HepG2 (cell line): ENCODE data around the gene WHAMM. TPM values are rescaled to one million over a fixed set of nuclear protein-coding genes. Genes with fewer than 3 reads are reported as not detected.

ENCODE experiments used
- ATAC-seq: fragments of 200-7000 bp; cut with Tn5 transposase; 3 replicates; pipeline ENCODE4 v1.9.1; 2020; ENCODE audit warnings: mild to moderate bottlenecking, moderate library complexity
- BruUV-seq: library from RNA; stranded (reverse); fragments of 400-500 nt; replicated peaks from 2 replicates; lab custom pipeline; 2021; lab: Mats Ljungman, UMichigan
- CTCF ChIA-PET: fragments of 300-600 bp; formaldehyde crosslinking; extraction: SDS; loops from one replicate; lab custom pipeline; 2021; ENCODE audit warnings: low total read pairs, inconsistent platforms, low intra/inter-chr PET ratio; lab: Yijun Ruan, JAX
- POLR2A ChIA-PET: fragments of 350-600 bp; sonication (Branson Sonifier 250); formaldehyde crosslinking; loops from one replicate; lab custom pipeline; 2020; ENCODE audit warnings: antibody characterized with exemption, inconsistent platforms; lab: Yijun Ruan, JAX
- DNase-seq: peaks from one replicate; pipeline ENCODE4 v3.0.0-alpha.2; 2015; ENCODE audit warnings: low spot score
- FAIRE-seq: peaks from 3 replicates; lab custom pipeline; 2011; peaks lifted over from hg19 to GRCh38; lab: Jason Lieb, UNC
- H2AFZ ChIP-seq: one replicate; pipeline ENCODE4 v1.6.1; 2011; ENCODE audit warnings: low read length, inconsistent platforms
- H3K27ac ChIP-seq: fragments of 300-600 bp; 3 replicates; pipeline ENCODE4 v1.8.0; 2011; ENCODE audit warnings: mixed run types, mild to moderate bottlenecking, mixed read lengths, low read length, inconsistent platforms; ENCODE audit not compliant: insufficient read depth; ENCODE audit errors: extremely low read length
- H3K27me3 ChIP-seq, 2 experiments: fragments of 200-600 bp in 1 of 2; 2 replicates in 1 of 2; 3 replicates in 1 of 2; pipeline versions ENCODE4 v1.6.0 to v1.8.0; 2011; ENCODE audit warnings: low read length in 2 of 2, mild to moderate bottlenecking in 2 of 2, moderate library complexity in 2 of 2, inconsistent platforms in 1 of 2; ENCODE audit not compliant: insufficient read depth in 2 of 2, control insufficient read depth in 1 of 2
- H3K36me3 ChIP-seq, 2 experiments: fragments of 200-600 bp in 1 of 2; replicated peaks in 1 of 2; 2 replicates in 1 of 2; 3 replicates in 1 of 2; pipeline versions ENCODE4 v1.5.1 to v1.8.0; 2011; ENCODE audit warnings: low read length in 2 of 2, inconsistent platforms in 1 of 2; ENCODE audit not compliant: insufficient read depth in 2 of 2, control insufficient read depth in 1 of 2
- H3K4me1 ChIP-seq: 2 replicates; pipeline ENCODE4 v1.5.1; 2012; ENCODE audit warnings: low read length, inconsistent platforms; ENCODE audit not compliant: insufficient read depth
- H3K4me2 ChIP-seq: 2 replicates; pipeline ENCODE4 v1.6.0; 2011; ENCODE audit warnings: low read depth, low read length, inconsistent platforms
- H3K4me3 ChIP-seq, 3 experiments: fragments of 200-600 bp in 1 of 3; sonication (generic), shearing (Covaris generic) in 1 of 3; replicated peaks in 1 of 3; 2 replicates each; pipeline ENCODE4 v1.5.1; 2011 to 2016; ENCODE audit warnings: low read length in 3 of 3, inconsistent platforms in 2 of 3, low read depth in 2 of 3, mild to moderate bottlenecking in 2 of 3, control low read depth in 1 of 3, mixed read lengths in 1 of 3; ENCODE audit not compliant: insufficient read depth in 1 of 3
- H3K79me2 ChIP-seq: one replicate; pipeline ENCODE4 v1.6.1; 2011; ENCODE audit warnings: low read length, inconsistent platforms; ENCODE audit not compliant: insufficient read depth
- H3K9ac ChIP-seq: 2 replicates; pipeline ENCODE4 v1.6.0; 2011; ENCODE audit warnings: mild to moderate bottlenecking, low read depth, low read length, inconsistent platforms; ENCODE audit not compliant: insufficient read depth
- H3K9me3 ChIP-seq: 2 replicates; pipeline ENCODE4 v1.5.1; 2012; ENCODE audit warnings: mild to moderate bottlenecking, low read length
- H4K20me1 ChIP-seq: 2 replicates; pipeline ENCODE4 v1.6.0; 2011; ENCODE audit warnings: inconsistent platforms, mild to moderate bottlenecking, low read length, moderate library complexity; ENCODE audit not compliant: insufficient read depth
- BRD4 ChIP-seq: sonication (generic); formaldehyde crosslinking; IDR thresholded peaks from 2 replicates; pipeline ENCODE4 v1.4.0; 2020; ENCODE audit warnings: missing genetic modification reagents
- DMAP1 ChIP-seq: IDR thresholded peaks from 2 replicates; pipeline ENCODE4 v1.6.1; 2016
- IRF2 ChIP-seq: IDR thresholded peaks from 2 replicates; pipeline ENCODE4 v1.6.1; 2018; ENCODE audit warnings: missing genetic modification reagents, missing compliant biosample characterization
- MYC ChIP-seq: sonication (generic); formaldehyde crosslinking; IDR thresholded peaks from 2 replicates; pipeline ENCODE4 v1.9.0; 2021; ENCODE audit warnings: missing genetic modification reagents, borderline replicate concordance
- NCOA2 ChIP-seq: sonication (generic); formaldehyde crosslinking; IDR thresholded peaks from 2 replicates; pipeline ENCODE4 v1.8.0; 2022; ENCODE audit warnings: inconsistent platforms
- NR2F6 ChIP-seq, 2 experiments: IDR thresholded peaks; 2 replicates each; pipeline ENCODE4 v1.6.1; 2016; ENCODE audit warnings: antibody characterized with exemption in 1 of 2, mild to moderate bottlenecking in 1 of 2
- RCOR2 ChIP-seq: IDR thresholded peaks from 2 replicates; pipeline ENCODE4 v1.6.1; 2016; ENCODE audit warnings: missing biosample characterization, missing genetic modification reagents
- RXRB ChIP-seq: IDR thresholded peaks from 2 replicates; pipeline ENCODE4 v1.6.1; 2016; ENCODE audit warnings: borderline replicate concordance, missing genetic modification reagents, missing compliant biosample characterization
- ZKSCAN8 ChIP-seq: IDR thresholded peaks from 2 replicates; pipeline ENCODE4 v1.6.1; 2016; ENCODE audit warnings: borderline replicate concordance, missing genetic modification reagents, missing compliant biosample characterization
- ZMYM3 ChIP-seq: sonication (generic); formaldehyde crosslinking; IDR thresholded peaks from 2 replicates; pipeline ENCODE4 v1.5.1; 2020; ENCODE audit warnings: mild to moderate bottlenecking, missing genetic modification reagents
- ZNF136 ChIP-seq: sonication (generic); formaldehyde crosslinking; IDR thresholded peaks from 2 replicates; pipeline ENCODE4 v1.8.1; 2022; ENCODE audit warnings: low read depth, mild to moderate bottlenecking, moderate library complexity, missing genetic modification reagents
- ZNF331 ChIP-seq: sonication (generic); formaldehyde crosslinking; IDR thresholded peaks from 2 replicates; pipeline ENCODE4 v1.4.0; 2020; ENCODE audit warnings: missing genetic modification reagents
- WGBS: methylation state at CpG from one replicate; pipeline ENCODE4 v1.1.6; 2017; ENCODE audit warnings: low lambda C conversion rate; 5-methylcytosine and 5-hydroxymethylcytosine counted together
- in situ Hi-C: cut with HindIII; loops from 2 replicates; pipeline ENCODE4 v1.10.0; 2017; ENCODE audit warnings: low pct_unique_long_range_greater_than_20kb; ENCODE audit not compliant: extremely low pct_ligation_motif_present
- intact Hi-C: fragments of 100-400 bp; cut with micrococcal nuclease; formaldehyde crosslinking; loops from one replicate; pipeline ENCODE4 v1.10.0; 2022; ENCODE audit not compliant: unreplicated experiment
- polyA plus RNA-seq, 8 experiments: library from polyadenylated mRNA; depleted of rRNA in 3 of 8; stranded (reverse) in 7 of 8; unstranded in 1 of 8; fragments of >200 nt; fragmentation: Illumina TruSeq in 4 of 8; extraction: Trizol in 4 of 8; gene quantifications; 2 replicates each; pipeline versions ENCODE4 v1.2.1 to v1.2.3, GENCODE V29; 2011 to 2016; ENCODE audit warnings: low read depth in 4 of 8, missing spikeins in 1 of 8, mixed read lengths in 1 of 8; ENCODE audit not compliant: insufficient read depth in 1 of 8
- total RNA-seq, 5 experiments: library from RNA; depleted of rRNA; stranded (reverse); fragments of >200 nt; fragmentation: Illumina TruSeq; extraction: Trizol; gene quantifications; 2 replicates each; pipeline ENCODE4 v1.2.3, GENCODE V29; 2016; ENCODE audit warnings: low read depth in 1 of 5
- TF ChIP-seq, protein P1 (sequence below): sonication (generic); formaldehyde crosslinking; IDR thresholded peaks from 2 replicates; pipeline ENCODE4 v1.4.0; 2020; ENCODE audit warnings: missing genetic modification reagents
- TF ChIP-seq, protein P2 (sequence below): sonication (generic); formaldehyde crosslinking; conservative IDR thresholded peaks from 2 replicates; pipeline ENCODE4 v1.4.0; 2020; ENCODE audit warnings: mild to moderate bottlenecking, missing genetic modification reagents, moderate library complexity
- TF ChIP-seq, protein P3 (sequence below): sonication (generic); formaldehyde crosslinking; IDR thresholded peaks from 2 replicates; pipeline ENCODE4 v1.5.0; 2020; ENCODE audit warnings: mild to moderate bottlenecking, missing genetic modification reagents, borderline replicate concordance
- TF ChIP-seq, protein P4 (sequence below): sonication (generic); formaldehyde crosslinking; IDR thresholded peaks from 2 replicates; pipeline ENCODE4 v1.4.0; 2020; ENCODE audit warnings: missing genetic modification reagents

WHAMM gene
- total and polyA plus RNA-seq, 2 of the 13 experiments (the other 11 are each of a cell fraction or from before 2014, with no cell fraction given): 2.9 to 3.0 TPM

DNA sequence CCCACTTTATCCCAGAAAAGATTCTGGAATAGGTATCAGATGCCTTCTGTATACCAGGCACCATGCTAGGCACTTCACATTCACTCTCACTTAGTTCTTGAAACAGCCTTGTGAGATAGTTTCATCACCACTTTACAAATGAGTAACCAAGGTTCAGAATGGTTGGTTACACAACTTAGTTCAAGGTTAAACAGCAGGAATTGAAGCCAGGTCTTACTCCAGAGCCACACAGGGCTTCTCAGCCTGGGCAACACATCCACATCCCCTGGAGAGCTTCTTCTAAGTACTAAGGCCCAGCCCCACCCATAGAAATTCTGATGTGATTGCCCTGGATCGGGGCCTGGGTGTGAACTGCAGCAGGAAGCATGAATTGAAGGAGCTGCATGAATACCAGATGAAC, 18.6 kb downstream of the WHAMM start:
- POLR2A ChIA-PET: interaction anchor here (2.2 kb wide), 1 partner anchor 29 kb away, joined by 6 read pairs; no protein-coding TSS in a partner anchor
- intact Hi-C loops: no loop called here
- H3K4me2 ChIP-seq: no peak overlapping the region
- H3K4me1 ChIP-seq: peaks cover 24% of the 10 kb centered on the region
- no peak overlapping the region for H2AFZ ChIP-seq
- 78% methylated on average over 1 of the region's 1 CpG for WGBS
- H3K4me3 ChIP-seq: no peak overlapping the region
- ATAC-seq (peak; percentile 90), DNase-seq (peak; percentile 60), FAIRE-seq (peak; percentile 76)
- peaks cover 14 to 73% of the 10 kb centered on the region in 2 experiments for H3K36me3 ChIP-seq
- CTCF ChIA-PET: no interaction called here
- H3K9ac ChIP-seq: no peak overlapping the region
- H4K20me1 ChIP-seq: no peaks in the 10 kb centered on the region
- no peak overlapping the region for H3K27ac ChIP-seq
- no peaks in the 10 kb centered on the region for H3K79me2 ChIP-seq
- no peaks in the 10 kb centered on the region for H3K9me3 ChIP-seq
- in situ Hi-C loops: no loop called here
- H3K27me3 ChIP-seq: no peaks in the 10 kb centered on the region
- no TSS peak for BruUV-seq
- peak; percentile 57; the same call in 1 of the 2 replicates for TF ChIP-seq RXRB (CRISPR knock-in tag)
- TF ChIP-seq, protein P1, sequence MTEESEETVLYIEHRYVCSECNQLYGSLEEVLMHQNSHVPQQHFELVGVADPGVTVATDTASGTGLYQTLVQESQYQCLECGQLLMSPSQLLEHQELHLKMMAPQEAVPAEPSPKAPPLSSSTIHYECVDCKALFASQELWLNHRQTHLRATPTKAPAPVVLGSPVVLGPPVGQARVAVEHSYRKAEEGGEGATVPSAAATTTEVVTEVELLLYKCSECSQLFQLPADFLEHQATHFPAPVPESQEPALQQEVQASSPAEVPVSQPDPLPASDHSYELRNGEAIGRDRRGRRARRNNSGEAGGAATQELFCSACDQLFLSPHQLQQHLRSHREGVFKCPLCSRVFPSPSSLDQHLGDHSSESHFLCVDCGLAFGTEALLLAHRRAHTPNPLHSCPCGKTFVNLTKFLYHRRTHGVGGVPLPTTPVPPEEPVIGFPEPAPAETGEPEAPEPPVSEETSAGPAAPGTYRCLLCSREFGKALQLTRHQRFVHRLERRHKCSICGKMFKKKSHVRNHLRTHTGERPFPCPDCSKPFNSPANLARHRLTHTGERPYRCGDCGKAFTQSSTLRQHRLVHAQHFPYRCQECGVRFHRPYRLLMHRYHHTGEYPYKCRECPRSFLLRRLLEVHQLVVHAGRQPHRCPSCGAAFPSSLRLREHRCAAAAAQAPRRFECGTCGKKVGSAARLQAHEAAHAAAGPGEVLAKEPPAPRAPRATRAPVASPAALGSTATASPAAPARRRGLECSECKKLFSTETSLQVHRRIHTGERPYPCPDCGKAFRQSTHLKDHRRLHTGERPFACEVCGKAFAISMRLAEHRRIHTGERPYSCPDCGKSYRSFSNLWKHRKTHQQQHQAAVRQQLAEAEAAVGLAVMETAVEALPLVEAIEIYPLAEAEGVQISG: 0 out of 2 replicates have a peak, but pooled peaks have one; percentile 31
- TF ChIP-seq MYC (CRISPR knock-in tag): no peak
- TF ChIP-seq ZKSCAN8 (CRISPR knock-in tag): 0 out of 2 replicates have a peak, but pooled peaks have one; percentile 24
- TF ChIP-seq, protein P2, sequence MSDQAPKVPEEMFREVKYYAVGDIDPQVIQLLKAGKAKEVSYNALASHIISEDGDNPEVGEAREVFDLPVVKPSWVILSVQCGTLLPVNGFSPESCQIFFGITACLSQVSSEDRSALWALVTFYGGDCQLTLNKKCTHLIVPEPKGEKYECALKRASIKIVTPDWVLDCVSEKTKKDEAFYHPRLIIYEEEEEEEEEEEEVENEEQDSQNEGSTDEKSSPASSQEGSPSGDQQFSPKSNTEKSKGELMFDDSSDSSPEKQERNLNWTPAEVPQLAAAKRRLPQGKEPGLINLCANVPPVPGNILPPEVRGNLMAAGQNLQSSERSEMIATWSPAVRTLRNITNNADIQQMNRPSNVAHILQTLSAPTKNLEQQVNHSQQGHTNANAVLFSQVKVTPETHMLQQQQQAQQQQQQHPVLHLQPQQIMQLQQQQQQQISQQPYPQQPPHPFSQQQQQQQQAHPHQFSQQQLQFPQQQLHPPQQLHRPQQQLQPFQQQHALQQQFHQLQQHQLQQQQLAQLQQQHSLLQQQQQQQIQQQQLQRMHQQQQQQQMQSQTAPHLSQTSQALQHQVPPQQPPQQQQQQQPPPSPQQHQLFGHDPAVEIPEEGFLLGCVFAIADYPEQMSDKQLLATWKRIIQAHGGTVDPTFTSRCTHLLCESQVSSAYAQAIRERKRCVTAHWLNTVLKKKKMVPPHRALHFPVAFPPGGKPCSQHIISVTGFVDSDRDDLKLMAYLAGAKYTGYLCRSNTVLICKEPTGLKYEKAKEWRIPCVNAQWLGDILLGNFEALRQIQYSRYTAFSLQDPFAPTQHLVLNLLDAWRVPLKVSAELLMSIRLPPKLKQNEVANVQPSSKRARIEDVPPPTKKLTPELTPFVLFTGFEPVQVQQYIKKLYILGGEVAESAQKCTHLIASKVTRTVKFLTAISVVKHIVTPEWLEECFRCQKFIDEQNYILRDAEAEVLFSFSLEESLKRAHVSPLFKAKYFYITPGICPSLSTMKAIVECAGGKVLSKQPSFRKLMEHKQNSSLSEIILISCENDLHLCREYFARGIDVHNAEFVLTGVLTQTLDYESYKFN (CRISPR knock-in tag): 0 out of 2 replicates have a peak, but pooled peaks have one; percentile 35
- 0 out of 2 replicates have a peak, but pooled peaks have one; percentile 25 for TF ChIP-seq ZNF331
- TF ChIP-seq, protein P3, sequence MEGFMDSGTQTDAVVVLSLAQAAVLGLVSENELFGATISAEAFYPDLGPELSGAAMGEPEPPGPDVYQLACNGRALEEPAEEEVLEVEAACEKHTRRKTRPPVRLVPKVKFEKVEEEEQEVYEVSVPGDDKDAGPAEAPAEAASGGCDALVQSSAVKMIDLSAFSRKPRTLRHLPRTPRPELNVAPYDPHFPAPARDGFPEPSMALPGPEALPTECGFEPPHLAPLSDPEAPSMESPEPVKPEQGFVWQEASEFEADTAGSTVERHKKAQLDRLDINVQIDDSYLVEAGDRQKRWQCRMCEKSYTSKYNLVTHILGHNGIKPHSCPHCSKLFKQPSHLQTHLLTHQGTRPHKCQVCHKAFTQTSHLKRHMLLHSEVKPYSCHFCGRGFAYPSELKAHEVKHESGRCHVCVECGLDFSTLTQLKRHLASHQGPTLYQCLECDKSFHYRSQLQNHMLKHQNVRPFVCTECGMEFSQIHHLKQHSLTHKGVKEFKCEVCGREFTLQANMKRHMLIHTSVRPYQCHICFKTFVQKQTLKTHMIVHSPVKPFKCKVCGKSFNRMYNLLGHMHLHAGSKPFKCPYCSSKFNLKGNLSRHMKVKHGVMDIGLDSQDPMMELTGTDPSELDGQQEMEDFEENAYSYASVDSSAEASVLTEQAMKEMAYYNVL (CRISPR knock-in tag): no peak
- no peak for TF ChIP-seq NR2F6 (IDR thresholded peaks at IDR 0.05)
- peak; percentile 42; the same call in 1 of the 2 replicates for TF ChIP-seq NR2F6 (CRISPR knock-in tag; IDR thresholded peaks at IDR 0.05)
- 0 out of 2 replicates have a peak, but pooled peaks have one; percentile 21 for TF ChIP-seq DMAP1
- no peak for TF ChIP-seq BRD4
- 0 out of 2 replicates have a peak, but pooled peaks have one; percentile 20 for TF ChIP-seq IRF2 (CRISPR knock-in tag)
- TF ChIP-seq, protein P4, sequence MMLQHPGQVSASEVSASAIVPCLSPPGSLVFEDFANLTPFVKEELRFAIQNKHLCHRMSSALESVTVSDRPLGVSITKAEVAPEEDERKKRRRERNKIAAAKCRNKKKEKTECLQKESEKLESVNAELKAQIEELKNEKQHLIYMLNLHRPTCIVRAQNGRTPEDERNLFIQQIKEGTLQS: peak; percentile 72
- TF ChIP-seq ZNF136: no peak
- TF ChIP-seq RCOR2 (CRISPR knock-in tag): peak; percentile 45; the same call in 1 of the 2 replicates
- TF ChIP-seq ZMYM3 (CRISPR knock-in tag): peak; percentile 28; the same call in 1 of the 2 replicates
- TF ChIP-seq NCOA2 (CRISPR knock-in tag): peak; percentile 44
